ENCODE data around the gene NOX3.

NOX3 gene

DNA sequence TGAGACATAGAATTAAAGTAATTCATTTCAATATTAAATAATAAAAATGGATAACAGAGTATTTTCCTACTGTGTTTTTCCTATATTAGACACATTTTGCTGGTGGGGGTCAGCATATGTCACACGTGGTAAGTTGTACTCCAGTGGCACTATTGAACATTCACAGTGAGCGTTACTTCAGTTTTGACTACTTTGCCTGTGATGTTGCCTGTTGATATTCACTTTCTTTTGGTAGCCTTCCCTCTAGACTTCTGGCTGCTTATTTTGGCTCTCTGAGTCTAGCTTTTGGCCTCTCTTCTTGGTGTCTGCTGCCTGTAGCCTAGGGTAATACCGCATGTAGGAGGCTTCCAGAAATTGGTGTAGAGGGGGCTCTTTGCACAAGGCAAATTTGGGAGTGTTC is 76.9 kb downstream of the NOX3 start:
- Histone ChIP-seq H3K4me3 (ENCODE audit: low read depth, low read length) (no peak overlapping the region), H3K27me3 (replicated peaks) (no peaks in the 10 kb centered on the region), H3K27ac (no peak overlapping the region), H3K36me3 (replicated peaks) (no peaks in the 10 kb centered on the region)
- TF ChIP-seq, protein P1, sequence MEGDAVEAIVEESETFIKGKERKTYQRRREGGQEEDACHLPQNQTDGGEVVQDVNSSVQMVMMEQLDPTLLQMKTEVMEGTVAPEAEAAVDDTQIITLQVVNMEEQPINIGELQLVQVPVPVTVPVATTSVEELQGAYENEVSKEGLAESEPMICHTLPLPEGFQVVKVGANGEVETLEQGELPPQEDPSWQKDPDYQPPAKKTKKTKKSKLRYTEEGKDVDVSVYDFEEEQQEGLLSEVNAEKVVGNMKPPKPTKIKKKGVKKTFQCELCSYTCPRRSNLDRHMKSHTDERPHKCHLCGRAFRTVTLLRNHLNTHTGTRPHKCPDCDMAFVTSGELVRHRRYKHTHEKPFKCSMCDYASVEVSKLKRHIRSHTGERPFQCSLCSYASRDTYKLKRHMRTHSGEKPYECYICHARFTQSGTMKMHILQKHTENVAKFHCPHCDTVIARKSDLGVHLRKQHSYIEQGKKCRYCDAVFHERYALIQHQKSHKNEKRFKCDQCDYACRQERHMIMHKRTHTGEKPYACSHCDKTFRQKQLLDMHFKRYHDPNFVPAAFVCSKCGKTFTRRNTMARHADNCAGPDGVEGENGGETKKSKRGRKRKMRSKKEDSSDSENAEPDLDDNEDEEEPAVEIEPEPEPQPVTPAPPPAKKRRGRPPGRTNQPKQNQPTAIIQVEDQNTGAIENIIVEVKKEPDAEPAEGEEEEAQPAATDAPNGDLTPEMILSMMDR (IDR thresholded peaks at IDR 0.05; ENCODE audit: low read depth, low read length, missing control alignments), result no peak
- no peak for DNase-seq
- in situ Hi-C loops (cut with HindIII; ENCODE audit: low pct_ligation_motif_present, low sequenced_read_pairs), result no loop called here

- no peak overlapping the region for H3K27ac ChIP-seq
- TF ChIP-seq, protein P1 (IDR thresholded peaks at IDR 0.05; ENCODE audit: low read depth, low read length, missing control alignments), result no peak
- in situ Hi-C loops (cut with HindIII; ENCODE audit: low pct_ligation_motif_present, low sequenced_read_pairs), result no loop called here
- H3K4me3 ChIP-seq (ENCODE audit: low read depth, low read length), result no peak overlapping the region
- no peak for DNase-seq
- H3K36me3 ChIP-seq (replicated peaks), result no peaks in the 10 kb centered on the region
- H3K27me3 ChIP-seq (replicated peaks), result no peaks in the 10 kb centered on the region
Observed at GRCh38 chr6:155378276-155378675, 77.4 kb downstream of the NOX3 start.

- in situ Hi-C loops (cut with HindIII; ENCODE audit: low pct_ligation_motif_present, low sequenced_read_pairs), result no loop called here
- Histone ChIP-seq H3K4me3 (ENCODE audit: low read depth, low read length) (no peak overlapping the region), H3K27me3 (replicated peaks) (no peaks in the 10 kb centered on the region), H3K27ac (peak overlapping the region; percentile 93), H3K36me3 (replicated peaks) (no peaks in the 10 kb centered on the region)
- TF ChIP-seq, protein P1 (IDR thresholded peaks at IDR 0.05; ENCODE audit: low read depth, low read length, missing control alignments), result no peak
- DNase-seq, result peak; percentile 90
Observed at GRCh38 chr6:155377061-155377460, 78.6 kb downstream of the NOX3 start.

- H3K36me3 ChIP-seq (replicated peaks), result no peaks in the 10 kb centered on the region
- no peak overlapping the region for H3K4me3 ChIP-seq (ENCODE audit: low read depth, low read length)
- DNase-seq, result no peak
- in situ Hi-C loops (cut with HindIII; ENCODE audit: low pct_ligation_motif_present, low sequenced_read_pairs), result no loop called here
- TF ChIP-seq, protein P1 (IDR thresholded peaks at IDR 0.05; ENCODE audit: low read depth, low read length, missing control alignments), result no peak
- no peaks in the 10 kb centered on the region for H3K27me3 ChIP-seq (replicated peaks)
- no peak overlapping the region for H3K27ac ChIP-seq
Observed at GRCh38 chr6:155375801-155376200, 79.8 kb downstream of the NOX3 start.

DNA sequence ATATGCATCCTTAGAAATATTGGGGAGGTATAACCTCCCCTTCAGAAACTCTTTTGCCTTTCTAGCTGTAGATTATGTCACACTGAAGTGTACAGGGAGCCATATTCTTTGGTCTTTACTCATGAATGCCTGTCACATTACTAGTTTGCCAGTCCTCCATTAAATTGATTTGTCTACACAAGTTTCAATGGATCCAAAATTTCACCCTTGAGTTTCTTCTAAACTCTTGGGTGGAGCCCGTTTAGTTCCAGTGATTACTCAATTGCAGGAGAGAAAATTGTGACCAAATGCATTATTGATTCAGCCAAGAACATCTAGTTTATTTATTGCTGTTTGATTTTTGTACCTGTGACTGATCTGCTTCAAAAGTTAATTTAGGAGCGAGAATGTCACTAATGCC is 81.0 kb downstream of the NOX3 start:
- no peak overlapping the region for H3K27ac ChIP-seq
- H3K27me3 ChIP-seq (replicated peaks), result no peaks in the 10 kb centered on the region
- no peaks in the 10 kb centered on the region for H3K36me3 ChIP-seq (replicated peaks)
- in situ Hi-C loops (cut with HindIII; ENCODE audit: low pct_ligation_motif_present, low sequenced_read_pairs), result no loop called here
- TF ChIP-seq, protein P1 (IDR thresholded peaks at IDR 0.05; ENCODE audit: low read depth, low read length, missing control alignments), result no peak
- no peak overlapping the region for H3K4me3 ChIP-seq (ENCODE audit: low read depth, low read length)
- no peak for DNase-seq

DNA sequence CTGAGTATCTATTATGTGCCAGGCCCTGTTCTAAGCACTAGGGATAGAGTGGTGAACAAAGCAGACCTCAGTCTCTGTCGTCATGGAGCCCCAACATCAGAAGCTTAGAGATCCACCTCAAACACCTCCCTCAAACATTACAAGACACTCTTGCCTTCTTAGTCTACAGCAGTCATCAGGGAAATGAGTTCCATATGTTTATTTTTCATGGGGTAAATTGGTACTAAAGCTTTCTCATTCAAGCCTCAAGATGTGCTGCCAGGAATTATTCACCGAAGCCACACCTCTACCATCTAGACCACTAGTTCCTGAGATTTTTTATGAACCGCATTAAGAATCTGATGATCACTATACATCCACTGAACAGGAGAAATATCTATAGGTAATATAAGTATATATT is 82.4 kb downstream of the NOX3 start:
- no peak overlapping the region for H3K4me3 ChIP-seq (ENCODE audit: low read depth, low read length)
- H3K27ac ChIP-seq, result no peak overlapping the region
- no peak for DNase-seq
- in situ Hi-C loops (cut with HindIII; ENCODE audit: low pct_ligation_motif_present, low sequenced_read_pairs), result no loop called here
- no peaks in the 10 kb centered on the region for H3K27me3 ChIP-seq (replicated peaks)
- TF ChIP-seq, protein P1 (IDR thresholded peaks at IDR 0.05; ENCODE audit: low read depth, low read length, missing control alignments), result no peak
- H3K36me3 ChIP-seq (replicated peaks), result no peaks in the 10 kb centered on the region
